Measurements from ENCODE around the gene HDAC2. TPM values are rescaled to one million over a fixed set of nuclear protein-coding genes. Genes with fewer than 3 reads are reported as not detected.

HDAC2 gene
- total RNA-seq, 6 experiments from 2014 or later = 15.6 to 22.2 (median 21.3) TPM

GRCh38 chr6:113968472-113968871, 2.5 kb downstream of the HDAC2 start:
- ATAC-seq (no peak), DNase-seq (no peak)
- intact Hi-C loops (cut with DNase I) = no loop called here
- Histone ChIP-seq H3K9me3 (no peaks in the 10 kb centered on the region), H3K4me3 (no peak overlapping the region), H3K27me3 (no peaks in the 10 kb centered on the region), H3K36me3 (no peaks in the 10 kb centered on the region), H3K27ac (no peak overlapping the region), H3K4me1 (peaks cover 0 to 21% (median 6%) of the 10 kb centered on the region in 4 donors)
- no peak for TF ChIP-seq CTCF (IDR thresholded peaks at IDR 0.05)
- TF ChIP-seq POLR2A (IDR thresholded peaks at IDR 0.05) = no peak
- WGBS (ENCODE audit: insufficient coverage, low coverage, low lambda C conversion rate, missing lambda C conversion rate) = 59% methylated on average over 6 of the region's 6 CpGs

- intact Hi-C loops (cut with DNase I) = no loop called here
- DNase-seq = no peak
- peaks cover 0 to 21% (median 6%) of the 10 kb centered on the region in 4 donors for H3K4me1 ChIP-seq
Measured at GRCh38 chr6:113967777-113968176, 3.2 kb downstream of the HDAC2 start.

GRCh38 chr6:113960795-113961194, 10.2 kb downstream of the HDAC2 start:
- no peak for ATAC-seq
- Histone ChIP-seq H3K27me3 (no peaks in the 10 kb centered on the region), H3K36me3 (no peaks in the 10 kb centered on the region), H3K27ac (no peak overlapping the region), H3K9me3 (no peaks in the 10 kb centered on the region), H3K4me1 (no peaks in the 10 kb centered on the region), H3K4me3 (no peak overlapping the region)
- intact Hi-C loops (cut with DNase I) = no loop called here
- DNase-seq = no peak
- TF ChIP-seq POLR2A (IDR thresholded peaks at IDR 0.05) (no peak), CTCF (IDR thresholded peaks at IDR 0.05) (no peak)
- 84% methylated on average over 2 of the region's 2 CpGs for WGBS (ENCODE audit: insufficient coverage, low coverage, low lambda C conversion rate, missing lambda C conversion rate)

More at GRCh38 chr6:113967777-113968176, 3.2 kb downstream of the HDAC2 start:
- Histone ChIP-seq H3K36me3 (no peaks in the 10 kb centered on the region), H3K9me3 (no peaks in the 10 kb centered on the region), H3K27ac (no peak overlapping the region), H3K4me3 (no peak overlapping the region), H3K27me3 (no peaks in the 10 kb centered on the region)
- TF ChIP-seq POLR2A (IDR thresholded peaks at IDR 0.05) = no peak
- TF ChIP-seq CTCF (IDR thresholded peaks at IDR 0.05) = no peak
- ATAC-seq = no peak
- 56% methylated on average over 3 of the region's 3 CpGs for WGBS (ENCODE audit: insufficient coverage, low coverage, low lambda C conversion rate, missing lambda C conversion rate)

- ATAC-seq (no peak), DNase-seq (no peak)
- WGBS (ENCODE audit: insufficient coverage, low coverage, low lambda C conversion rate, missing lambda C conversion rate) = 77% methylated on average over 1 of the region's 1 CpG
- no peak overlapping the region for H3K27ac ChIP-seq
- no peaks in the 10 kb centered on the region for H3K4me1 ChIP-seq
- no peaks in the 10 kb centered on the region for H3K9me3 ChIP-seq
- TF ChIP-seq CTCF (IDR thresholded peaks at IDR 0.05) (no peak), POLR2A (IDR thresholded peaks at IDR 0.05) (no peak)
- H3K36me3 ChIP-seq = no peaks in the 10 kb centered on the region
- intact Hi-C loops (cut with DNase I) = no loop called here
- no peak overlapping the region for H3K4me3 ChIP-seq
- H3K27me3 ChIP-seq = no peaks in the 10 kb centered on the region
Measured at GRCh38 chr6:113959235-113959634, 11.7 kb downstream of the HDAC2 start.

GRCh38 chr6:113954653-113955052, 16.3 kb downstream of the HDAC2 start:
- H3K36me3 ChIP-seq = peaks cover 0 to 12% (median 2%) of the 10 kb centered on the region in 4 donors
- H3K27ac ChIP-seq = no peak overlapping the region
- WGBS (ENCODE audit: insufficient coverage, low coverage, low lambda C conversion rate, missing lambda C conversion rate) = 73% methylated on average over 1 of the region's 1 CpG
- ATAC-seq (no peak), DNase-seq (no peak)
- intact Hi-C loops (cut with DNase I) = no loop called here
- TF ChIP-seq CTCF (IDR thresholded peaks at IDR 0.05) (no peak), POLR2A (IDR thresholded peaks at IDR 0.05) (no peak)
- H3K9me3 ChIP-seq = no peaks in the 10 kb centered on the region
- no peaks in the 10 kb centered on the region for H3K27me3 ChIP-seq
- H3K4me1 ChIP-seq = no peaks in the 10 kb centered on the region
- H3K4me3 ChIP-seq = no peak overlapping the region
